ENCODE results near the gene YIF1B. TPM values are rescaled to one million over a fixed set of nuclear protein-coding genes. Genes with fewer than 3 reads are reported as not detected.
A peak's percentile ranks its signal among the peaks of the same experiment; 100 is the strongest.

YIF1B gene
- total RNA-seq, 1 donor, result 59.8 TPM

DNA sequence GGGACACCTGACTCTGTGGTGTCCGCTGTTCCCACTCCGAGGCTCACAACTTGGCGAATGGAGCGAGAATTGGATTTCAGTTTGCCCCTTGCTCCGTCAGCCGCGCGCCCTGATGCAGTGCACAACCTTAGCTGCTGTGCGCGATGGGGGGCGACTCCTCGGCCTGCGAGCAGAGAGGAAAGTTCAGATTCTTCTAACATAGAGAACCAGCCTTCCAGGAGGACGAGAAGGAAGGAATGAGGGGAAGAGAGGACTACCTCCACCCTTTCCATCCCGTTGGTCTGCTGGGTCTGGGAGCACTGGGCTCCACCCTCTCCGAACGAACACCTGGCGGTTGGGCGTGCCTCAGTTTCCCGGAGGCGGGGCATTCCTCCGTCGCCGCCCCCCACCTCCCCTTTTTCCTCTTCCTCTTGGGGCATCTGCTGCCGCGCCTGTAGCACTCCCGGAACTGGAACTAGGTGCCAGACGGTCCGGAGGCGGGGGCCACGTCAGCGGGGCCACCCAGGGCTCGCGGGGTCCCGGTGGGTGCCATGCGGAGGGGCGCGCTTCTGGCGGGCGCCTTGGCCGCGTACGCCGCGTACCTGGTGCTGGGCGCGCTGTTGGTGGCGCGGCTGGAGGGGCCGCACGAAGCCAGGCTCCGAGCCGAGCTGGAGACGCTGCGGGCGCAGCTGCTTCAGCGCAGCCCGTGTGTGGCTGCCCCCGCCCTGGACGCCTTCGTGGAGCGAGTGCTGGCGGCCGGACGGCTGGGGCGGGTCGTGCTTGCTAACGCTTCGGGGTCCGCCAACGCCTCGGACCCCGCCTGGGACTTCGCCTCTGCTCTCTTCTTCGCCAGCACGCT, 3.9 kb upstream of the YIF1B start, which contains the start of gene KCNK6:
Gene KCNK6, plus strand, starts transcription at position 425 of the 838 bp plus-strand sequence. Its CDS starts 106 bp downstream, at position 531.
- peak; percentile 34 for DNase-seq (ENCODE audit: low read depth)
- H3K4me3 ChIP-seq (ENCODE audit: low read depth, low read length), result peak within 1 kb of the TSS; percentile 75
- TF ChIP-seq, protein P1, sequence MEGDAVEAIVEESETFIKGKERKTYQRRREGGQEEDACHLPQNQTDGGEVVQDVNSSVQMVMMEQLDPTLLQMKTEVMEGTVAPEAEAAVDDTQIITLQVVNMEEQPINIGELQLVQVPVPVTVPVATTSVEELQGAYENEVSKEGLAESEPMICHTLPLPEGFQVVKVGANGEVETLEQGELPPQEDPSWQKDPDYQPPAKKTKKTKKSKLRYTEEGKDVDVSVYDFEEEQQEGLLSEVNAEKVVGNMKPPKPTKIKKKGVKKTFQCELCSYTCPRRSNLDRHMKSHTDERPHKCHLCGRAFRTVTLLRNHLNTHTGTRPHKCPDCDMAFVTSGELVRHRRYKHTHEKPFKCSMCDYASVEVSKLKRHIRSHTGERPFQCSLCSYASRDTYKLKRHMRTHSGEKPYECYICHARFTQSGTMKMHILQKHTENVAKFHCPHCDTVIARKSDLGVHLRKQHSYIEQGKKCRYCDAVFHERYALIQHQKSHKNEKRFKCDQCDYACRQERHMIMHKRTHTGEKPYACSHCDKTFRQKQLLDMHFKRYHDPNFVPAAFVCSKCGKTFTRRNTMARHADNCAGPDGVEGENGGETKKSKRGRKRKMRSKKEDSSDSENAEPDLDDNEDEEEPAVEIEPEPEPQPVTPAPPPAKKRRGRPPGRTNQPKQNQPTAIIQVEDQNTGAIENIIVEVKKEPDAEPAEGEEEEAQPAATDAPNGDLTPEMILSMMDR (IDR thresholded peaks at IDR 0.05; ENCODE audit: insufficient read depth, low read length), result no peak

DNA sequence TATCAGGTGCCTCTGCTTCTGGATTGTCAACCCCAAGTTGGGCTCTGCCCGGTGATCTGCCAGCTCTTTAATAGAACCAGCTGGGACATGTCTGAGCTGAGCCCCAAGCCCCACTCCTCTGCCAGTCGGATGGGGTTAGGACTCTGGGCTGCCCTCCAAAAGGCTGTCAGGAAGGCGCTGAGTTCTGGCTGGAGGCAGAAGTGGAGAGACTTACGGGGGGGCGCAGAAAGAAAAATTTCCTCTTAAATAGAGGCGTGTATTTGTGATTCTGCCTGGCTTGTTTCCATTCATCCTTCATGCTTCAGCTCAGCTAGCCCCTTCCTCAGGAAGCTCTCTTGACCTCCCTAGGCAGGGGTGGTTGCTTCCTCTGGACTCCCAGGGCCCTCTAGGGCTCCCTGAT, 2.9 kb upstream of the YIF1B start:
- TF ChIP-seq, protein P1 (IDR thresholded peaks at IDR 0.05; ENCODE audit: insufficient read depth, low read length), result no peak
- peak; percentile 33 for DNase-seq (ENCODE audit: low read depth)
- H3K4me3 ChIP-seq (ENCODE audit: low read depth, low read length), result no peak overlapping the region

DNA sequence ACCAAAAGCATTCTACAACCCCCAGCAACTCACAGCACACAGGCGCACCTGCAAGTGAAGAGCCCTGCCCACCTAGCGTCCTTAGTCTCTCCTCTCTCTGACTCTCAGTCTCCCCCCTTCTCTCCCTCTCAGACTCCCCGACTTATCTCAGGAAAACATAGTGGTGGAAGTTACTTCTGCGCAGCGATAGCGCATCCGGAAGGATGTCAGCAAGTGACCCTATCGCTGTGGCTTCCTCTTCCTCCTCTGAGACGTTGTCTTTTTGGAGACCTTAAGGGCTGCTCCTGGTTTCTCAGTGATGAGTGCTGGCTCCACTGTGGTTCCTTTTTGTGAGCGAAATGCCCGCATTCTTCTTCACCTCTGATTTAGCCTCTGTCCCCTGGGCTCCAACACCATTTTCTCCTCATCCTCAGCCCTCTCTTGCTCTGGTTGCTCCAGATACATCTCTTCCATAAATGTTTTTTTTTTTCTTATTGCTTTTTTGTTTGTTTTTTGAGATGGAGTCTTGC, 1.4 kb upstream of the YIF1B start:
- no peak for DNase-seq (ENCODE audit: low read depth)
- TF ChIP-seq, protein P1 (IDR thresholded peaks at IDR 0.05; ENCODE audit: insufficient read depth, low read length), result no peak
- H3K4me3 ChIP-seq (ENCODE audit: low read depth, low read length), result no peak overlapping the region

DNA sequence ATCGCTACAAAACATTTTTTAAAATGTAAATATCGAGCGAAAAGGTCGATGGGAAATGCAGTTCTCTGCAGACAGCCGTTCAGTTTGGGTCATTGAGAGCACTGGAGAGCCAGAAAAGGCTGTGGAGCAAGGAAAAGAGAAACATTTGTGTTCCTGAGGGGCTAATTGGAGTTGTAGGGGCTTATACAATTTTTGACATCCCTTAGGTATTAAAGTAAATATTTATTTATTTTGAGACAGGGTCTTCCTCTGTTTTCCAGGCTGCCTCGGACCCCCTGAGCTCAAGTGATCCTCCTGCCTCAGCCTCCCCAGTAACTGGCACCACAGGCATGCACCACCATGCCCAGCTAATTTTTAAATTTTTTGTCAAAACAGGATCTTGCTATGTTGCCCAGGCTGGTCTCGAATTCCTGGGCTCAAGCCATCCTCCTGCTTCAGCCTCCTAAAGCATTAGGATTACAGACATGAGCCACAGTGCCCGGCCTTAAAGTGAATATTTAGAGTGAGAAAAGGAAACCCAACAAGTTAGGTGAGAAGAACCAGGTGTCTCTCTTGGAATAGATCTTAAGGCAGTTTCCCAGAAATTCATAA, 825 bp upstream of the YIF1B start:
- DNase-seq (ENCODE audit: low read depth), result no peak
- H3K4me3 ChIP-seq (ENCODE audit: low read depth, low read length), result peak overlapping the region; percentile 52
- TF ChIP-seq, protein P1 (IDR thresholded peaks at IDR 0.05; ENCODE audit: insufficient read depth, low read length), result no peak

DNA sequence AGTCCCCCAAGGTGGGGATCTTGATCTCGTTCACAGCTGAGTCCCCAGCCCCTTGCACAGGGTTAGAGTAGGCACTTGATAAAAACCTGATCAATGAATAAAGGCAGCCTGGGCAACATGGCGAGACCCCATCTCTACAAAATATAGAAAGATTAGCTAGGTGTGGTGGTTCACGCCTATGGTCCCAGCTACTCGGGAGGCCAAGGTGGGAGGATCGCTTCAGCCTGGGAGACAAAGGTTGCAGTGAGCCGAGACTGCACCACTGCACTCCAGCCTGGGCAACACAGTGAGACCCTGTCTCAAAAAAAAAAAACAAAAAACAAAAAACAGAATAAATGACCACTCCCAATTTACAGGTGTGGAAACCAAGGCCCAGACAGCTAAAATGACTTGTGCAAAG, 4.8 kb downstream of the YIF1B start:
- no peak overlapping the region for H3K4me3 ChIP-seq (ENCODE audit: low read depth, low read length)
- TF ChIP-seq, protein P1 (IDR thresholded peaks at IDR 0.05; ENCODE audit: insufficient read depth, low read length), result no peak
- no peak for DNase-seq (ENCODE audit: low read depth)

DNA sequence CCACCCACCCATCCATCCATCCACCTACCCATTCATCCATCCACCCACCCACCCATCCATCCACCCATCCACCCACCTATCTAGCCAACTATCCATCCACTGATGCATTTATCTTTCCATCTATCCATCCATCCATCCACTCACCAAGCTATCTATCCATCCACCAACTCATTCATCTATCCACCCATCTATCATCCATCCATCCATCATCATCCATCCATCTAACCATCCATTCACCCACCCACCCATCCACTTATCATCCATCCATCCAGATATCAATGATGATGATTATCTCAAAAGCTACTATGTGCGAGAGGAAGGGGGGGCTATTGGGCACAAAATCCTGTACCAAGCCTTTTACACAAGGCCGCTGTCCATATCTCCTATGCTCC, 5.5 kb downstream of the YIF1B start:
- TF ChIP-seq, protein P1 (IDR thresholded peaks at IDR 0.05; ENCODE audit: insufficient read depth, low read length), result no peak
- no peak overlapping the region for H3K4me3 ChIP-seq (ENCODE audit: low read depth, low read length)
- DNase-seq (ENCODE audit: low read depth), result no peak
